SK-N-SH treated with all-trans-retinoic acid at 6 μM for 48 hours (cell line): ENCODE data around the gene SOX13.

Experiments
- ATAC-seq: fragments of 200-7000 bp; cut with Tn5 transposase; 3 replicates; pipeline ENCODE4 v1.9.1; 2020; ENCODE audit warnings: mild to moderate bottlenecking, moderate library complexity
- ARNTL ChIP-seq: fragments of 450-650 bp; formaldehyde crosslinking; IDR thresholded peaks from 2 replicates; pipeline ENCODE4 v1.5.0; 2020; ENCODE audit warnings: low read depth, mild to moderate bottlenecking, moderate library complexity, borderline replicate concordance
- BACH2 ChIP-seq: fragments of 250-450 bp; sonication (Bioruptor Pico); IDR thresholded peaks from 2 replicates; pipeline ENCODE4 v1.9.0; 2021; ENCODE audit warnings: mild to moderate bottlenecking, borderline replicate concordance
- CSDC2 ChIP-seq: fragments of 250-450 bp; sonication (Bioruptor Pico); IDR thresholded peaks from 2 replicates; pipeline ENCODE4 v1.5.0; 2020; ENCODE audit warnings: mild to moderate bottlenecking, moderate library complexity
- ESRRG ChIP-seq: fragments of 250-450 bp; sonication (Bioruptor Pico); IDR thresholded peaks from 2 replicates; pipeline ENCODE4 v1.6.1; 2021; ENCODE audit warnings: mild to moderate bottlenecking
- GLIS3 ChIP-seq: fragments of 250-450 bp; sonication (Bioruptor Pico); IDR thresholded peaks from 2 replicates; pipeline ENCODE4 v1.5.0; 2020; ENCODE audit warnings: mild to moderate bottlenecking, moderate library complexity
- ISL1 ChIP-seq: fragments of 250-450 bp; sonication (Bioruptor Pico); IDR thresholded peaks from 2 replicates; pipeline ENCODE4 v2.1.2; 2022; ENCODE audit warnings: mild to moderate bottlenecking, moderate library complexity
- PPARA ChIP-seq: fragments of 250-450 bp; sonication (Bioruptor Pico); IDR thresholded peaks from 2 replicates; pipeline ENCODE4 v1.5.0; 2020; ENCODE audit warnings: mild to moderate bottlenecking, borderline replicate concordance
- RARB ChIP-seq: fragments of 250-450 bp; sonication (Bioruptor Pico); IDR thresholded peaks from 2 replicates; pipeline ENCODE4 v1.8.0; 2021; ENCODE audit warnings: mild to moderate bottlenecking, moderate library complexity
- SNAI2 ChIP-seq: fragments of 250-450 bp; sonication (Bioruptor Pico); IDR thresholded peaks from 2 replicates; pipeline ENCODE4 v1.5.0; 2020; ENCODE audit warnings: mild to moderate bottlenecking, moderate library complexity
- TCF4 ChIP-seq: fragments of 250-450 bp; sonication (Bioruptor Pico); IDR thresholded peaks from 2 replicates; pipeline ENCODE4 v1.8.0; 2021; ENCODE audit warnings: mild to moderate bottlenecking, moderate library complexity, borderline replicate concordance
- TOX ChIP-seq: fragments of 250-450 bp; sonication (Bioruptor Pico); IDR thresholded peaks from 2 replicates; pipeline ENCODE4 v1.8.0; 2021; ENCODE audit warnings: mild to moderate bottlenecking, moderate library complexity, borderline replicate concordance
- ZC3H10 ChIP-seq: fragments of 250-450 bp; sonication (Bioruptor Pico); IDR thresholded peaks from 2 replicates; pipeline ENCODE4 v1.5.1; 2021; ENCODE audit warnings: mild to moderate bottlenecking, moderate library complexity
- ZFP3 ChIP-seq: fragments of 250-450 bp; sonication (Bioruptor Pico); IDR thresholded peaks from 2 replicates; pipeline ENCODE4 v1.5.0; 2020; ENCODE audit warnings: mild to moderate bottlenecking, moderate library complexity
- ZFP30 ChIP-seq: fragments of 450-650 bp; formaldehyde crosslinking; IDR thresholded peaks from 2 replicates; pipeline ENCODE4 v1.5.0; 2022; ENCODE audit warnings: mild to moderate bottlenecking, moderate library complexity
- ZNF565 ChIP-seq: fragments of 450-650 bp; formaldehyde crosslinking; conservative IDR thresholded peaks from 2 replicates; pipeline ENCODE4 v1.5.0; 2020; ENCODE audit warnings: low read depth, mild to moderate bottlenecking, moderate library complexity
- ZNF70 ChIP-seq: fragments of 450-650 bp; formaldehyde crosslinking; IDR thresholded peaks from 2 replicates; pipeline ENCODE4 v1.5.0; 2020; ENCODE audit warnings: mild to moderate bottlenecking, moderate library complexity
- ZNF8 ChIP-seq: fragments of 450-650 bp; formaldehyde crosslinking; IDR thresholded peaks from 2 replicates; pipeline ENCODE4 v1.5.0; 2020; ENCODE audit warnings: mild to moderate bottlenecking, moderate library complexity
- TF ChIP-seq, protein P1 (sequence below): fragments of 250-450 bp; sonication (Bioruptor Pico); IDR thresholded peaks from 2 replicates; pipeline ENCODE4 v1.5.1; 2021; ENCODE audit warnings: mild to moderate bottlenecking, moderate library complexity
- TF ChIP-seq, protein P2 (sequence below): fragments of 250-450 bp; sonication (Bioruptor Pico); IDR thresholded peaks from 2 replicates; pipeline ENCODE4 v1.5.0; 2020; ENCODE audit warnings: mild to moderate bottlenecking, moderate library complexity
- TF ChIP-seq, protein P3 (sequence below): fragments of 250-450 bp; sonication (Bioruptor Pico); IDR thresholded peaks from 2 replicates; pipeline ENCODE4 v1.8.0; 2020; ENCODE audit warnings: mild to moderate bottlenecking, moderate library complexity, borderline replicate concordance
- TF ChIP-seq, protein P4 (sequence below): fragments of 250-450 bp; sonication (Bioruptor Pico); IDR thresholded peaks from 2 replicates; pipeline ENCODE4 v1.5.1; 2020; ENCODE audit warnings: low read depth, mild to moderate bottlenecking, moderate library complexity
- TF ChIP-seq, protein P5 (sequence below): fragments of 250-450 bp; sonication (Bioruptor Pico); IDR thresholded peaks from 2 replicates; pipeline ENCODE4 v1.8.0; 2021; ENCODE audit warnings: low read depth, mild to moderate bottlenecking, moderate library complexity, borderline replicate concordance

The SOX13 gene

DNA sequence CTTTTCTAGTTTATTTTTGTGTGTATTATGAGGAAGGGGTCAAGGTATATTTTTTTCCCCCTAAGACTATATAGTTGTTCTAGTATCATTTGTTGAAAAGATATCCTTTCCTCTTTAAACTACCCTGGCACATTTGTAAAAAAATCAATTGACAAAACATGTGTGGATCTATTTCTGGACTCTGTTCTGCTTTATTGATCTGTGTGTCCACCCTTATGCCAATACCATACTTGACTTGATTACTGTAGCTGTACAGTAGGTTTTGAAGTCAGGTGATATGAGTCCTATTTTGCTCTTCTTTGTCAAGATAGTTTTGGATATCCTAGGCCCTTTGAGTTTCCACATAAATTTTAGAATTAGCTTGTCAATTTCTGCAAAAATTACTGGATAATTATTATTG is 21.2 kb upstream of the SOX13 start (continued):
- no peak for TF ChIP-seq ZC3H10 (CRISPR knock-in tag)

DNA sequence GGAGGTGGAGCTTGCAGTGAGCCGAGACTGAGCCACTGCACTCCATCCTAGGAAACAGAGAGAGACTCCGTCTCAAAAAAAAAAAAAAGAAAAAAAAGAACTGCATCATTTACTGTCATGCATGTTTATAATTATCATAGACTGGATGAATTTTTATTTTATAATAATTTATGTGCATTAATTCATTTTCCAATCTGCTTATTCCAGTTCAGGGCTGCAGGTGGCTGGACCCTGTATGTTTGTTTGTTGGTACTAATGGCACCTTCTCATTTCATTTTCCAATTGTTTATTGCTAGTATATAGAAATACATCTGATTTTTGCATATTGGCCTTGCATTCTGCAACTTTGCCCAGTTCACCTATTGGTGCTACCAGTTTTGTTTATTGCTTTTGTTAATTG is 19.0 kb upstream of the SOX13 start:
- ATAC-seq = no peak

DNA sequence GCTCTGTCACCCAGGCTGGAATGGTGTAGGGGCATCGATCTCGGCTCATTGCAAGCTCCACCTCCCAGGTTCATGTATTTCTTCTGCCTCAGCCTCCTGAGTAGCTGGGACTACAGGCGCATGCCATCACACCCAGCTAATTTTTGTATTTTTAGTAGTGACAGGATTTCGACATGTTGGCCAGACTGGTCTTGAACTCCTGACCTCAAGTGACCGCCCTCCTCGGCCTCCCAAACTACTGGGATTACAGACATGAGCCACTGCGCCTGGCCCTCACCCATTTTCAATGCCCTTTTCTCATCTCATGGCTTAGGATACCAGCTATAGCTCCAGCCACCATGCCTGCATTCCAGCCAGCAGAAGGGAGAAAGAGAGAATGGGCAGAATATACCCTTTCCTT is 12.9 kb upstream of the SOX13 start:
- no peak for ATAC-seq
- TF ChIP-seq, protein P1, sequence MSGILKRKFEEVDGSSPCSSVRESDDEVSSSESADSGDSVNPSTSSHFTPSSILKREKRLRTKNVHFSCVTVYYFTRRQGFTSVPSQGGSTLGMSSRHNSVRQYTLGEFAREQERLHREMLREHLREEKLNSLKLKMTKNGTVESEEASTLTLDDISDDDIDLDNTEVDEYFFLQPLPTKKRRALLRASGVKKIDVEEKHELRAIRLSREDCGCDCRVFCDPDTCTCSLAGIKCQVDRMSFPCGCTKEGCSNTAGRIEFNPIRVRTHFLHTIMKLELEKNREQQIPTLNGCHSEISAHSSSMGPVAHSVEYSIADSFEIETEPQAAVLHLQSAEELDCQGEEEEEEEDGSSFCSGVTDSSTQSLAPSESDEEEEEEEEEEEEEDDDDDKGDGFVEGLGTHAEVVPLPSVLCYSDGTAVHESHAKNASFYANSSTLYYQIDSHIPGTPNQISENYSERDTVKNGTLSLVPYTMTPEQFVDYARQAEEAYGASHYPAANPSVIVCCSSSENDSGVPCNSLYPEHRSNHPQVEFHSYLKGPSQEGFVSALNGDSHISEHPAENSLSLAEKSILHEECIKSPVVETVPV = no peak
- TF ChIP-seq ISL1 (CRISPR knock-in tag) = no peak
- TF ChIP-seq ZFP3 (CRISPR knock-in tag) = no peak
- TF ChIP-seq RARB (CRISPR knock-in tag) = no peak
- TF ChIP-seq ZC3H10 (CRISPR knock-in tag) = no peak
- TF ChIP-seq, protein P2, sequence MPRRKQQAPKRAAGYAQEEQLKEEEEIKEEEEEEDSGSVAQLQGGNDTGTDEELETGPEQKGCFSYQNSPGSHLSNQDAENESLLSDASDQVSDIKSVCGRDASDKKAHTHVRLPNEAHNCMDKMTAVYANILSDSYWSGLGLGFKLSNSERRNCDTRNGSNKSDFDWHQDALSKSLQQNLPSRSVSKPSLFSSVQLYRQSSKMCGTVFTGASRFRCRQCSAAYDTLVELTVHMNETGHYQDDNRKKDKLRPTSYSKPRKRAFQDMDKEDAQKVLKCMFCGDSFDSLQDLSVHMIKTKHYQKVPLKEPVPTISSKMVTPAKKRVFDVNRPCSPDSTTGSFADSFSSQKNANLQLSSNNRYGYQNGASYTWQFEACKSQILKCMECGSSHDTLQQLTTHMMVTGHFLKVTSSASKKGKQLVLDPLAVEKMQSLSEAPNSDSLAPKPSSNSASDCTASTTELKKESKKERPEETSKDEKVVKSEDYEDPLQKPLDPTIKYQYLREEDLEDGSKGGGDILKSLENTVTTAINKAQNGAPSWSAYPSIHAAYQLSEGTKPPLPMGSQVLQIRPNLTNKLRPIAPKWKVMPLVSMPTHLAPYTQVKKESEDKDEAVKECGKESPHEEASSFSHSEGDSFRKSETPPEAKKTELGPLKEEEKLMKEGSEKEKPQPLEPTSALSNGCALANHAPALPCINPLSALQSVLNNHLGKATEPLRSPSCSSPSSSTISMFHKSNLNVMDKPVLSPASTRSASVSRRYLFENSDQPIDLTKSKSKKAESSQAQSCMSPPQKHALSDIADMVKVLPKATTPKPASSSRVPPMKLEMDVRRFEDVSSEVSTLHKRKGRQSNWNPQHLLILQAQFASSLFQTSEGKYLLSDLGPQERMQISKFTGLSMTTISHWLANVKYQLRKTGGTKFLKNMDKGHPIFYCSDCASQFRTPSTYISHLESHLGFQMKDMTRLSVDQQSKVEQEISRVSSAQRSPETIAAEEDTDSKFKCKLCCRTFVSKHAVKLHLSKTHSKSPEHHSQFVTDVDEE (CRISPR knock-in tag) = no peak
- TF ChIP-seq TCF4 (CRISPR knock-in tag) = no peak
- TF ChIP-seq GLIS3 = no peak
- TF ChIP-seq ZNF565 (CRISPR knock-in tag) = no peak
- no peak for TF ChIP-seq SNAI2 (CRISPR knock-in tag)
- TF ChIP-seq ZFP30 (CRISPR knock-in tag) = no peak
- TF ChIP-seq ZNF70 = no peak
- TF ChIP-seq, protein P3, sequence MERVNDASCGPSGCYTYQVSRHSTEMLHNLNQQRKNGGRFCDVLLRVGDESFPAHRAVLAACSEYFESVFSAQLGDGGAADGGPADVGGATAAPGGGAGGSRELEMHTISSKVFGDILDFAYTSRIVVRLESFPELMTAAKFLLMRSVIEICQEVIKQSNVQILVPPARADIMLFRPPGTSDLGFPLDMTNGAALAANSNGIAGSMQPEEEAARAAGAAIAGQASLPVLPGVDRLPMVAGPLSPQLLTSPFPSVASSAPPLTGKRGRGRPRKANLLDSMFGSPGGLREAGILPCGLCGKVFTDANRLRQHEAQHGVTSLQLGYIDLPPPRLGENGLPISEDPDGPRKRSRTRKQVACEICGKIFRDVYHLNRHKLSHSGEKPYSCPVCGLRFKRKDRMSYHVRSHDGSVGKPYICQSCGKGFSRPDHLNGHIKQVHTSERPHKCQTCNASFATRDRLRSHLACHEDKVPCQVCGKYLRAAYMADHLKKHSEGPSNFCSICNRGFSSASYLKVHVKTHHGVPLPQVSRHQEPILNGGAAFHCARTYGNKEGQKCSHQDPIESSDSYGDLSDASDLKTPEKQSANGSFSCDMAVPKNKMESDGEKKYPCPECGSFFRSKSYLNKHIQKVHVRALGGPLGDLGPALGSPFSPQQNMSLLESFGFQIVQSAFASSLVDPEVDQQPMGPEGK (CRISPR knock-in tag) = no peak
- TF ChIP-seq BACH2 (CRISPR knock-in tag) = no peak
- no peak for TF ChIP-seq ESRRG (CRISPR knock-in tag)
- TF ChIP-seq, protein P4, sequence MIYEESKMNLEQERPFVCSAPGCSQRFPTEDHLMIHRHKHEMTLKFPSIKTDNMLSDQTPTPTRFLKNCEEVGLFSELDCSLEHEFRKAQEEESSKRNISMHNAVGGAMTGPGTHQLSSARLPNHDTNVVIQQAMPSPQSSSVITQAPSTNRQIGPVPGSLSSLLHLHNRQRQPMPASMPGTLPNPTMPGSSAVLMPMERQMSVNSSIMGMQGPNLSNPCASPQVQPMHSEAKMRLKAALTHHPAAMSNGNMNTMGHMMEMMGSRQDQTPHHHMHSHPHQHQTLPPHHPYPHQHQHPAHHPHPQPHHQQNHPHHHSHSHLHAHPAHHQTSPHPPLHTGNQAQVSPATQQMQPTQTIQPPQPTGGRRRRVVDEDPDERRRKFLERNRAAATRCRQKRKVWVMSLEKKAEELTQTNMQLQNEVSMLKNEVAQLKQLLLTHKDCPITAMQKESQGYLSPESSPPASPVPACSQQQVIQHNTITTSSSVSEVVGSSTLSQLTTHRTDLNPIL (CRISPR knock-in tag) = no peak

More for the DNA sequence above, 19.0 kb upstream of the SOX13 start:
- no peak for TF ChIP-seq TCF4 (CRISPR knock-in tag)
- no peak for TF ChIP-seq ESRRG (CRISPR knock-in tag)

DNA sequence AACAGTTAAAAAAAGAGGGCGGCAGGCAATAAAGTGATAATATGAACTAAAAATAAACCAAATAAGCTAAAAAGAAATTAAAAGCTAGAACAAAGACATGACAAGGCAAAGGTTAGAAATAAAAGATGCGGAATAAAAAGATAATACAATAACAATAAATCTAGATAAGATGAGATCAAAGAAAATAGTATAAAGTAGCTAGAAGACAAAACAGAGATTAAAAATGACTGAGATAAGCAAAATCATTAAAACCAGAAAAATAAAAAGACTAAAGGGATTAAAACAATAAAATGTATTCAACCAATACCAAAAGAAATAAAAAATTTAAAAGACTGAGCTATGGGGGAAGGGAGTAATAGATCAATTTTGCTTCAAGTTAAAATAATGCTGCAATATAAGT is 10.8 kb upstream of the SOX13 start:
- ATAC-seq = no peak
- TF ChIP-seq ZNF70 (no peak), ARNTL (CRISPR knock-in tag) (no peak), TCF4 (CRISPR knock-in tag) (no peak), ZC3H10 (CRISPR knock-in tag) (no peak), ESRRG (CRISPR knock-in tag) (no peak), SNAI2 (CRISPR knock-in tag) (no peak), BACH2 (CRISPR knock-in tag) (no peak), PPARA (CRISPR knock-in tag) (no peak), TOX (no peak), GLIS3 (no peak), ZNF8 (no peak), CSDC2 (CRISPR knock-in tag) (no peak), ZFP30 (CRISPR knock-in tag) (no peak)
- TF ChIP-seq, protein P4 (CRISPR knock-in tag) = no peak
- TF ChIP-seq, protein P1 = no peak
- TF ChIP-seq, protein P3 (CRISPR knock-in tag) = no peak
- TF ChIP-seq, protein P5, sequence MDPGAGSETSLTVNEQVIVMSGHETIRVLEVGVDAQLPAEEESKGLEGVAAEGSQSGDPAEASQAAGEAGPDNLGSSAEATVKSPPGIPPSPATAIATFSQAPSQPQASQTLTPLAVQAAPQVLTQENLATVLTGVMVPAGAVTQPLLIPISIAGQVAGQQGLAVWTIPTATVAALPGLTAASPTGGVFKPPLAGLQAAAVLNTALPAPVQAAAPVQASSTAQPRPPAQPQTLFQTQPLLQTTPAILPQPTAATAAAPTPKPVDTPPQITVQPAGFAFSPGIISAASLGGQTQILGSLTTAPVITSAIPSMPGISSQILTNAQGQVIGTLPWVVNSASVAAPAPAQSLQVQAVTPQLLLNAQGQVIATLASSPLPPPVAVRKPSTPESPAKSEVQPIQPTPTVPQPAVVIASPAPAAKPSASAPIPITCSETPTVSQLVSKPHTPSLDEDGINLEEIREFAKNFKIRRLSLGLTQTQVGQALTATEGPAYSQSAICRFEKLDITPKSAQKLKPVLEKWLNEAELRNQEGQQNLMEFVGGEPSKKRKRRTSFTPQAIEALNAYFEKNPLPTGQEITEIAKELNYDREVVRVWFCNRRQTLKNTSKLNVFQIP (CRISPR knock-in tag) = no peak
